RWPE2 (cell line): Measurements from ENCODE around the gene SASH1.
A peak's percentile ranks its signal among the peaks of the same experiment; 100 is the strongest.

Source experiments
- ATAC-seq: fragments of 200-7000 bp; cut with Tn5 transposase; 3 replicates; pipeline ENCODE4 v1.9.1; 2021; ENCODE audit warnings: low read depth
- DNase-seq: peaks from one replicate; pipeline ENCODE4 v3.0.0-alpha.2; 2020; ENCODE audit warnings: low spot score
- H3K27ac ChIP-seq: fragments of 450-650 bp; 2 replicates; pipeline ENCODE4 v1.5.1; 2017; ENCODE audit warnings: mild to moderate bottlenecking; ENCODE audit not compliant: poor library complexity, severe bottlenecking
- H3K27me3 ChIP-seq: fragments of 250-450 bp; sonication (Bioruptor Pico); 2 replicates; pipeline ENCODE4 v1.5.1; 2021; ENCODE audit warnings: mild to moderate bottlenecking, moderate library complexity; ENCODE audit not compliant: insufficient read depth, poor library complexity, severe bottlenecking
- H3K36me3 ChIP-seq: fragments of 250-450 bp; sonication (Bioruptor Pico); 2 replicates; pipeline ENCODE4 v1.5.1; 2020; ENCODE audit warnings: low read depth, mild to moderate bottlenecking, moderate library complexity
- H3K4me1 ChIP-seq: fragments of 250-450 bp; sonication (Bioruptor Pico); 2 replicates; pipeline ENCODE4 v1.5.1; 2021; ENCODE audit warnings: mild to moderate bottlenecking, moderate library complexity; ENCODE audit not compliant: insufficient read depth, poor library complexity, severe bottlenecking
- H3K4me3 ChIP-seq: fragments of 250-450 bp; sonication (Bioruptor Pico); 2 replicates; pipeline ENCODE4 v1.5.1; 2021; ENCODE audit warnings: mild to moderate bottlenecking, moderate library complexity; ENCODE audit not compliant: severe bottlenecking
- H3K9me3 ChIP-seq: fragments of 250-450 bp; sonication (Bioruptor Pico); 2 replicates; pipeline ENCODE4 v1.5.1; 2021; ENCODE audit warnings: mild to moderate bottlenecking, moderate library complexity; ENCODE audit not compliant: severe bottlenecking
- TF ChIP-seq, protein P1 (sequence below): fragments of 450-650 bp; IDR thresholded peaks from one replicate; pipeline ENCODE4 v1.5.1; 2017; ENCODE audit warnings: mild to moderate bottlenecking, moderate library complexity; ENCODE audit not compliant: poor library complexity, severe bottlenecking

The SASH1 gene

DNA sequence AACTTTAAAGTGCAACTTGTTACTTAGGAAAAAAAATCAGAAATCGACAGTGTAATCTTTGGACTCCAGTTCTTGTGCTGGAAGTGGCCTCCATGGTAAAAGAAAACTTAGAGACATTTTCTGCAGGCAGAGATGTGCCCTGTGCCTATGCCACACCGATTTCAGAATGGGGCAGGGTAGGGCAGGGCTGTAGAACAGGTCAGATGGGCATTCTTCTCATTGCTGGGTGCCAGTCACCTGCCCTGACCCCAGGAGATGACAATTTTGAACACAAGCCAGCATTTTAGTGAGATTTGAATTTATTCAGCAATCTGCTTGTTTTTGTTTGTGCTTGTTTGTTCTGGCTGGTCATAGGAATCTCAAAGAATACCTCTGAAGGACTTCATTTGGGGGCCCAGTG is 63.3 kb downstream of the SASH1 start:
- H3K27ac ChIP-seq, result peak overlapping the region; percentile 72
- no peaks in the 10 kb centered on the region for H3K36me3 ChIP-seq
- no peak overlapping the region for H3K4me3 ChIP-seq
- ATAC-seq (peak; percentile 30; the same call in 1 of the 3 replicates), DNase-seq (no peak)
- H3K4me1 ChIP-seq, result peaks cover 16% of the 10 kb centered on the region
- TF ChIP-seq, protein P1, sequence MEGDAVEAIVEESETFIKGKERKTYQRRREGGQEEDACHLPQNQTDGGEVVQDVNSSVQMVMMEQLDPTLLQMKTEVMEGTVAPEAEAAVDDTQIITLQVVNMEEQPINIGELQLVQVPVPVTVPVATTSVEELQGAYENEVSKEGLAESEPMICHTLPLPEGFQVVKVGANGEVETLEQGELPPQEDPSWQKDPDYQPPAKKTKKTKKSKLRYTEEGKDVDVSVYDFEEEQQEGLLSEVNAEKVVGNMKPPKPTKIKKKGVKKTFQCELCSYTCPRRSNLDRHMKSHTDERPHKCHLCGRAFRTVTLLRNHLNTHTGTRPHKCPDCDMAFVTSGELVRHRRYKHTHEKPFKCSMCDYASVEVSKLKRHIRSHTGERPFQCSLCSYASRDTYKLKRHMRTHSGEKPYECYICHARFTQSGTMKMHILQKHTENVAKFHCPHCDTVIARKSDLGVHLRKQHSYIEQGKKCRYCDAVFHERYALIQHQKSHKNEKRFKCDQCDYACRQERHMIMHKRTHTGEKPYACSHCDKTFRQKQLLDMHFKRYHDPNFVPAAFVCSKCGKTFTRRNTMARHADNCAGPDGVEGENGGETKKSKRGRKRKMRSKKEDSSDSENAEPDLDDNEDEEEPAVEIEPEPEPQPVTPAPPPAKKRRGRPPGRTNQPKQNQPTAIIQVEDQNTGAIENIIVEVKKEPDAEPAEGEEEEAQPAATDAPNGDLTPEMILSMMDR, result no peak
- no peaks in the 10 kb centered on the region for H3K9me3 ChIP-seq
- H3K27me3 ChIP-seq, result no peaks in the 10 kb centered on the region

DNA sequence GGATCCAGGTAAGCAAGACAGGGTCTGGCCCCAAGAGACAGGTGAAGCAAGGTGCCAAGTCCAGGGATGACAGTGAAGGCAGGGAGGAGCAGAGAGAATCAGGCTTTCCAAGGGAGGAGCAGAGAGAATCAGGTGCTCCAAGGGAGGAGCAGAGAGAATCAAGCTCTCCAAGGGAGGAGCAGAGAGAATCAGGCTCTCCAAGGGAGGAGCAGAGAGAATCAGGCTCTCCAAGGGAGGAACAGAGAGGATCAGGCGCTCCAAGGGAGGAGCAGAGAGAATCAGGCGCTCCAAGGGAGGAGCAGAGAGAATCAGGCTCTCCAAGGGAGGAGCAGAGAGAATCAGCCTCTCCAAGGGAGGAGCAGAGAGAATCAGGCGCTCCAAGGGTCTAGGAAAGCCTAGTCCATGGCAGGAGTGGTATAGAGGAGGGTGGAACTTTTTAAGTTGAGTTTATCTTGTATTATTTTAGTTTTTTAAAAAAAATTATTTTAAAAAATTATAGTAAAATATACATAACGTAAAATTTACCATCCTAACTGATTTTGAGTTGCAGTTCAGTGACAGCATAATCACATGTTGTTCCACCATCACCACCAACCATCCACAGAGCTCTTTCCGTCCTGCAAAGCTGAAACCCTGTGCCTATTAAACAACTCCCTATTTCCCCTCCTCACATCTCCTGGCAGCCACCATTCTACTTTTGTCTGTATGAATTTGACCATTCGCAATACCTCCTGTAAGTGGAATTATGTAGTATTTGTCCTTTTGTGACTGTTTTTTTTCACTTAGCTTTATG is 64.1 kb downstream of the SASH1 start:
- no peaks in the 10 kb centered on the region for H3K27me3 ChIP-seq
- DNase-seq (no peak), ATAC-seq (no peak)
- no peaks in the 10 kb centered on the region for H3K9me3 ChIP-seq
- no peaks in the 10 kb centered on the region for H3K36me3 ChIP-seq
- peaks cover 19% of the 10 kb centered on the region for H3K4me1 ChIP-seq
- H3K27ac ChIP-seq, result peak overlapping the region; percentile 72
- TF ChIP-seq, protein P1, result no peak
- no peak overlapping the region for H3K4me3 ChIP-seq

DNA sequence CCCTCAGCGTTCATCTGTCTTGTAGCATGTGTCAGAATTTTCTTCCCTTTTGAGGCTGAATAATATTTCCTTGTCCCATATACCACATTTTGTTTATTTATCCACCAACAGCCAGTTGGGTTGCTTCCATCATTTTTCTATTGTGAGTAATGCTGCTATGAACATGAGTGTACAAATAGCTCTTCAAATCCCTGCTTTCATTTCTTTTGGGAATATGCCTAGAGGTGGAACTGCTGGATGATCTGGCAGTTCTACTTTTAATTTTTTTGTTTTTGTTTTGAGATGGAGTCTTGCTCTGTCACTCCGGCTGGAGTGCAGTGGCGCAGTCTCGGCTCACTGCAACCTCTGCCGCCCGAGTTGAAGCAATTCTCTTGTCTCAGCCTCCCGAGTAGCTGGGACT is 64.7 kb downstream of the SASH1 start:
- H3K27ac ChIP-seq, result peak overlapping the region; percentile 72
- H3K4me1 ChIP-seq, result peaks cover 25% of the 10 kb centered on the region

DNA sequence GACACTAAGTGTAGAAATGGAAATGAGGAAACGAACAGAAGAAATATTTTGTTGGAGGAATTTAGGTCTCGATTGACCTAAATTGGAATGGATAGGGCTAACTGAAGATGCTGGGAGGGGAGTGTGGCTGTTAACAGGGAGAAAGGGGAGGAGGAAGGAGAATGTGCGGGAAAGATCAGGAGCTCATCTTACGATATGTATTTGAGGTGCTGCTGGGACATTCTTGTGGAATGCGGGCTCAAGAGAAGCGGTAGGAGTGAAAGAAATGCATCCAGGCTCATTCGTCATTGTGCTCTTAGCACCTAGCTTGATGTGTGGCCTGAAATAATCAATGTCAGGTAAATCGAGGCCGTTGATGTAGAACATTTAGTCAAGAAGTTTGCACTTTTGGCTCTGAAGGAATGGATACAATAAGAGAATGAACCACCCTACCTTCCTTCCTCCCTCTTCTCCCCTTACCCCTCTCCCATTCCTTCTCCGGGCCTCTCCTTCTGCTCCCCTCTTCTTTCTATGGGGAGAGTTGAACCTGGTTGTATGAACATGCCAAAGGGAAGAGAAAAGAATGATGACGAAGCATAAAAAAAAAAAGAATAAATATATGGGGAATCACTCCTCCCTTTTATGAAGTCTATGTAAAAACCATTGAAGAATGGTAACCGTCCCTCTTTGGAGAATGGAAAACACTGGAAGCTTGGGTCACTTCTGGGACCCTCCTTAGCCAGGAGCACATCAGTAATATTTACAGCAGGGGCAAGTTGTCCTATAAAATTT is 70.9 kb downstream of the SASH1 start:
- Histone ChIP-seq H3K4me3 (no peak overlapping the region), H3K36me3 (no peaks in the 10 kb centered on the region), H3K27me3 (no peaks in the 10 kb centered on the region), H3K9me3 (no peaks in the 10 kb centered on the region), H3K4me1 (peaks cover 32% of the 10 kb centered on the region), H3K27ac (no peak overlapping the region)
- no peak for DNase-seq
- TF ChIP-seq, protein P1, result no peak
- no peak for ATAC-seq

More for the DNA sequence above, 64.7 kb downstream of the SASH1 start:
- DNase-seq (no peak), ATAC-seq (peak; percentile 89)
- Histone ChIP-seq H3K27me3 (no peaks in the 10 kb centered on the region), H3K4me3 (no peak overlapping the region), H3K36me3 (no peaks in the 10 kb centered on the region), H3K9me3 (no peaks in the 10 kb centered on the region)
- TF ChIP-seq, protein P1, result no peak
